ENCODE measurements around the gene FGD6.
"Not testable (repeated sequence)": the region's sequence is repeated elsewhere in the genome, so short reads cannot be mapped to it uniquely, and the experiment has no call there.

Gene FGD6

GRCh38 chr12:95101957-95102356 lies 115.3 kb downstream of the FGD6 start:
- H3K9me3 ChIP-seq (ENCODE audit: control insufficient read depth, low read length); H3K36me3 ChIP-seq (ENCODE audit: control insufficient read depth, insufficient read depth, low read length, severe bottlenecking); H3K4me1 ChIP-seq (ENCODE audit: control insufficient read depth, insufficient read depth, low read length); H3K27me3 ChIP-seq (replicated peaks; ENCODE audit: control insufficient read depth, insufficient read depth, low read length); H3K9ac ChIP-seq (ENCODE audit: low read length); DNase-seq (ENCODE audit: low read depth); H3K4me3 ChIP-seq (ENCODE audit: low read length): not testable (repeated sequence)

- DNase-seq (ENCODE audit: low read depth), result no peak
Measured at GRCh38 chr12:95100264-95101190, 116.7 kb downstream of the FGD6 start.

GRCh38 chr12:95099270-95099790 lies 117.9 kb downstream of the FGD6 start:
- H3K27me3 ChIP-seq (replicated peaks; ENCODE audit: control insufficient read depth, insufficient read depth, low read length), result no peaks in the 10 kb centered on the region
- peaks cover 7% of the 10 kb centered on the region for H3K36me3 ChIP-seq (ENCODE audit: control insufficient read depth, insufficient read depth, low read length, severe bottlenecking)
- H3K4me3 ChIP-seq (ENCODE audit: low read length), result no peak overlapping the region
- no peak overlapping the region for H3K9ac ChIP-seq (ENCODE audit: low read length)
- H3K4me1 ChIP-seq (ENCODE audit: control insufficient read depth, insufficient read depth, low read length), result peaks cover 7% of the 10 kb centered on the region
- DNase-seq (ENCODE audit: low read depth), result no peak
- H3K9me3 ChIP-seq (ENCODE audit: control insufficient read depth, low read length), result no peaks in the 10 kb centered on the region

More at GRCh38 chr12:95100264-95101190, 116.7 kb downstream of the FGD6 start:
- H3K36me3 ChIP-seq (ENCODE audit: control insufficient read depth, insufficient read depth, low read length, severe bottlenecking), result peaks cover 9% of the 10 kb centered on the region
- no peak overlapping the region for H3K9ac ChIP-seq (ENCODE audit: low read length)
- H3K4me1 ChIP-seq (ENCODE audit: control insufficient read depth, insufficient read depth, low read length), result peaks cover 7% of the 10 kb centered on the region
- H3K27me3 ChIP-seq (replicated peaks; ENCODE audit: control insufficient read depth, insufficient read depth, low read length), result no peaks in the 10 kb centered on the region
- H3K4me3 ChIP-seq (ENCODE audit: low read length), result no peak overlapping the region
- H3K9me3 ChIP-seq (ENCODE audit: control insufficient read depth, low read length), result no peaks in the 10 kb centered on the region

GRCh38 chr12:95096852-95097251 lies 120.4 kb downstream of the FGD6 start:
- no peak overlapping the region for H3K9ac ChIP-seq (ENCODE audit: low read length)
- H3K9me3 ChIP-seq (ENCODE audit: control insufficient read depth, low read length), result no peaks in the 10 kb centered on the region
- H3K27me3 ChIP-seq (replicated peaks; ENCODE audit: control insufficient read depth, insufficient read depth, low read length), result no peaks in the 10 kb centered on the region
- H3K4me3 ChIP-seq (ENCODE audit: low read length), result no peak overlapping the region
- no peak for DNase-seq (ENCODE audit: low read depth)
- peaks cover 7% of the 10 kb centered on the region for H3K4me1 ChIP-seq (ENCODE audit: control insufficient read depth, insufficient read depth, low read length)
- H3K36me3 ChIP-seq (ENCODE audit: control insufficient read depth, insufficient read depth, low read length, severe bottlenecking), result peaks cover 6% of the 10 kb centered on the region

- Histone ChIP-seq H3K9me3 (ENCODE audit: control insufficient read depth, low read length) (no peaks in the 10 kb centered on the region), H3K27me3 (replicated peaks; ENCODE audit: control insufficient read depth, insufficient read depth, low read length) (no peaks in the 10 kb centered on the region), H3K4me3 (ENCODE audit: low read length) (no peak overlapping the region), H3K9ac (ENCODE audit: low read length) (no peak overlapping the region), H3K4me1 (ENCODE audit: control insufficient read depth, insufficient read depth, low read length) (peaks cover 7% of the 10 kb centered on the region), H3K36me3 (ENCODE audit: control insufficient read depth, insufficient read depth, low read length, severe bottlenecking) (peaks cover 6% of the 10 kb centered on the region)
- DNase-seq (ENCODE audit: low read depth), result no peak
Measured at GRCh38 chr12:95096378-95096777, 120.9 kb downstream of the FGD6 start.

GRCh38 chr12:95095866-95096265 lies 121.4 kb downstream of the FGD6 start:
- H3K4me1 ChIP-seq (ENCODE audit: control insufficient read depth, insufficient read depth, low read length); H3K4me3 ChIP-seq (ENCODE audit: low read length); DNase-seq (ENCODE audit: low read depth); H3K9ac ChIP-seq (ENCODE audit: low read length); H3K36me3 ChIP-seq (ENCODE audit: control insufficient read depth, insufficient read depth, low read length, severe bottlenecking); H3K9me3 ChIP-seq (ENCODE audit: control insufficient read depth, low read length); H3K27me3 ChIP-seq (replicated peaks; ENCODE audit: control insufficient read depth, insufficient read depth, low read length): not testable (repeated sequence)

- peaks cover 11% of the 10 kb centered on the region for H3K36me3 ChIP-seq (ENCODE audit: control insufficient read depth, insufficient read depth, low read length, severe bottlenecking)
- H3K9me3 ChIP-seq (ENCODE audit: control insufficient read depth, low read length), result no peaks in the 10 kb centered on the region
- no peak overlapping the region for H3K9ac ChIP-seq (ENCODE audit: low read length)
- H3K4me3 ChIP-seq (ENCODE audit: low read length), result no peak overlapping the region
- peaks cover 13% of the 10 kb centered on the region for H3K4me1 ChIP-seq (ENCODE audit: control insufficient read depth, insufficient read depth, low read length)
- no peak for DNase-seq (ENCODE audit: low read depth)
- H3K27me3 ChIP-seq (replicated peaks; ENCODE audit: control insufficient read depth, insufficient read depth, low read length), result no peaks in the 10 kb centered on the region
Measured at GRCh38 chr12:95089462-95089861, 127.8 kb downstream of the FGD6 start.

- Histone ChIP-seq H3K9ac (ENCODE audit: low read length) (no peak overlapping the region), H3K27me3 (replicated peaks; ENCODE audit: control insufficient read depth, insufficient read depth, low read length) (no peaks in the 10 kb centered on the region), H3K4me1 (ENCODE audit: control insufficient read depth, insufficient read depth, low read length) (peaks cover 23% of the 10 kb centered on the region), H3K36me3 (ENCODE audit: control insufficient read depth, insufficient read depth, low read length, severe bottlenecking) (peaks cover 11% of the 10 kb centered on the region), H3K9me3 (ENCODE audit: control insufficient read depth, low read length) (no peaks in the 10 kb centered on the region), H3K4me3 (ENCODE audit: low read length) (no peak overlapping the region)
- DNase-seq (ENCODE audit: low read depth), result peak; percentile 54
Measured at GRCh38 chr12:95088379-95088778, 128.9 kb downstream of the FGD6 start.

GRCh38 chr12:95085612-95086011 lies 131.7 kb downstream of the FGD6 start:
- Histone ChIP-seq H3K9me3 (ENCODE audit: control insufficient read depth, low read length) (no peaks in the 10 kb centered on the region), H3K9ac (ENCODE audit: low read length) (no peak overlapping the region), H3K36me3 (ENCODE audit: control insufficient read depth, insufficient read depth, low read length, severe bottlenecking) (peaks cover 5% of the 10 kb centered on the region), H3K27me3 (replicated peaks; ENCODE audit: control insufficient read depth, insufficient read depth, low read length) (no peaks in the 10 kb centered on the region), H3K4me3 (ENCODE audit: low read length) (no peak overlapping the region), H3K4me1 (ENCODE audit: control insufficient read depth, insufficient read depth, low read length) (peaks cover 28% of the 10 kb centered on the region)
- no peak for DNase-seq (ENCODE audit: low read depth)

- peak overlapping the region; percentile 69 for H3K4me3 ChIP-seq (ENCODE audit: low read length)
- H3K4me1 ChIP-seq (ENCODE audit: control insufficient read depth, insufficient read depth, low read length), result peaks cover 28% of the 10 kb centered on the region
- no peaks in the 10 kb centered on the region for H3K27me3 ChIP-seq (replicated peaks; ENCODE audit: control insufficient read depth, insufficient read depth, low read length)
- H3K9ac ChIP-seq (ENCODE audit: low read length), result peak overlapping the region; percentile 82
- no peaks in the 10 kb centered on the region for H3K36me3 ChIP-seq (ENCODE audit: control insufficient read depth, insufficient read depth, low read length, severe bottlenecking)
- DNase-seq (ENCODE audit: low read depth), result peak; percentile 69
- H3K9me3 ChIP-seq (ENCODE audit: control insufficient read depth, low read length), result no peaks in the 10 kb centered on the region
Measured at GRCh38 chr12:95083938-95084337, 133.3 kb downstream of the FGD6 start.

GRCh38 chr12:95083471-95083870 lies 133.8 kb downstream of the FGD6 start:
- peak; percentile 31 for DNase-seq (ENCODE audit: low read depth)
- Histone ChIP-seq H3K9ac (ENCODE audit: low read length) (peak overlapping the region; percentile 82), H3K4me1 (ENCODE audit: control insufficient read depth, insufficient read depth, low read length) (peaks cover 28% of the 10 kb centered on the region), H3K4me3 (ENCODE audit: low read length) (peak overlapping the region; percentile 69), H3K27me3 (replicated peaks; ENCODE audit: control insufficient read depth, insufficient read depth, low read length) (no peaks in the 10 kb centered on the region), H3K9me3 (ENCODE audit: control insufficient read depth, low read length) (no peaks in the 10 kb centered on the region), H3K36me3 (ENCODE audit: control insufficient read depth, insufficient read depth, low read length, severe bottlenecking) (no peaks in the 10 kb centered on the region)
